22Rv1 (cell line): ENCODE measurements around the gene CD99L2.

Experiments used
- CTCF ChIP-seq: fragments of 450-650 bp; IDR thresholded peaks from 2 replicates; pipeline ENCODE4 v1.5.1; 2017; ENCODE audit warnings: mild to moderate bottlenecking
- ZFX ChIP-seq: fragments of 450-650 bp; IDR thresholded peaks from 2 replicates; pipeline ENCODE4 v1.6.1; 2017; ENCODE audit warnings: antibody characterized with exemption, borderline replicate concordance

- TF ChIP-seq CTCF = no peak
- TF ChIP-seq ZFX = no peak
Measured at GRCh38 chrX:150886381-150886780, 12.1 kb downstream of the CD99L2 start.
